Lower lobe of right lung (tissue), 2 donors: ENCODE data around the gene ZNF816. TPM values are rescaled to one million over a fixed set of nuclear protein-coding genes. Genes with fewer than 3 reads are reported as not detected.
"Not testable (repeated sequence)": the region's sequence is repeated elsewhere in the genome, so short reads cannot be mapped to it uniquely, and the experiment has no call there.

Source experiments
- ATAC-seq, 2 donors: fragments of 200-7000 bp; cut with Tn5 transposase; one replicate each; pipeline ENCODE4 v1.9.1; 2020 to 2022; ENCODE audit warnings: mild to moderate bottlenecking in 2 of 2, moderate library complexity in 2 of 2
- DNase-seq: peaks from one replicate; pipeline ENCODE4 v3.0.0-alpha.2; 2020
- H3K27ac ChIP-seq: fragments of 200-600 bp; one replicate; pipeline ENCODE4 v1.8.0; 2022
- H3K27me3 ChIP-seq: fragments of 200-600 bp; one replicate; pipeline ENCODE4 v1.8.0; 2022; ENCODE audit warnings: low read depth
- H3K36me3 ChIP-seq: fragments of 200-600 bp; one replicate; pipeline ENCODE4 v1.8.0; 2022; ENCODE audit warnings: mild to moderate bottlenecking
- H3K4me1 ChIP-seq: fragments of 200-600 bp; one replicate; pipeline ENCODE4 v1.8.0; 2022
- H3K4me3 ChIP-seq: fragments of 200-600 bp; one replicate; pipeline ENCODE4 v1.8.0; 2022; ENCODE audit warnings: mild to moderate bottlenecking
- H3K9me3 ChIP-seq: fragments of 200-600 bp; one replicate; pipeline ENCODE4 v1.8.0; 2022
- intact Hi-C: fragments of 100-400 bp; cut with DNase I; formaldehyde crosslinking; loops from one replicate; pipeline ENCODE4 v1.11.0; 2022
- total RNA-seq: library from RNA; stranded (reverse); fragmentation: NEBNext Ultra II Directional; extraction: Animal tissue kit (Norgen Biotek cat#: 25700); gene quantifications from one replicate; pipeline ENCODE4 v1.2.1, GENCODE V29; 2021
- TF ChIP-seq, protein P1 (sequence below): fragments of 200-600 bp; IDR thresholded peaks from one replicate; pipeline ENCODE4 v1.8.0; 2022; ENCODE audit warnings: antibody characterized with exemption, mild to moderate bottlenecking
- donor health status: DM: no; HTN: yes; CAD: no; lungs with severe emphysema.

Gene ZNF816
- total RNA-seq, 1 donor from 2014 or later, result 12.0 TPM

DNA sequence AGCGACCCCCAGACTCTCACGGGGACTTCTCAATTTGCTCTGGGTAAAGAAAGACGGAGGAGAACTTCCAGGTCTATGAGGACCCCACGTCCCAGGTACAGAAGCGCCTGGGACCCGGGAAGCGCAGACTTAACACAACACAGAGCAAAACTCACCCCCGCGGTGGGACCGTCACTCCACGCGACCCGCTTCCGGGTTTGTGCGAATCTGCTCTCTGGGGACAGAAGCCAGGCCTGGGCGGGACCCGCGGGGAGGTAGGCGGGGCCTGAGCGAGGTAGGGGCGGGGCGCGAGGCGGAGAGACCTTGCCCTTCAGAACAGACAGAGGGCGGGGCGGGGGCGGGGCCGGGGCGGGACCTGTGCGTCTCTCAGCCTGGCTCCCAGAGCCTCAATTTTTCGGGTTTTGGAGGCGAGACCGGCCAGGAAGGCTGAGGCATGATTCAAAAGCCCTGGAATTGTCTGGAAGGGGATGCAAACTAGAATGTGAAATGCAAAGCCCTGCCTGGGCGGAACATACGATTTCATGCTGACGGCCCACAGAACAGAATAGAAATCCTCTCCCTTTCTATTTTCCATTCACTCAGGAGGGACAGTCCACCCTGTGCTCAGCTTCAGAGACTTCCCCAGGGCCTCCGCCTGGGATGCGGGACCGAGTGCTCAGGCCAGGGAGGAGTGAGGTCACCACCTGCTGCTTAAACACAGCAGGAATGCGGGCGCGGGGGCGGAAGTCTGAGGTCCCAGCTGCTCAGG, 20.1 kb downstream of the ZNF816 start:
- TF ChIP-seq, protein P1, sequence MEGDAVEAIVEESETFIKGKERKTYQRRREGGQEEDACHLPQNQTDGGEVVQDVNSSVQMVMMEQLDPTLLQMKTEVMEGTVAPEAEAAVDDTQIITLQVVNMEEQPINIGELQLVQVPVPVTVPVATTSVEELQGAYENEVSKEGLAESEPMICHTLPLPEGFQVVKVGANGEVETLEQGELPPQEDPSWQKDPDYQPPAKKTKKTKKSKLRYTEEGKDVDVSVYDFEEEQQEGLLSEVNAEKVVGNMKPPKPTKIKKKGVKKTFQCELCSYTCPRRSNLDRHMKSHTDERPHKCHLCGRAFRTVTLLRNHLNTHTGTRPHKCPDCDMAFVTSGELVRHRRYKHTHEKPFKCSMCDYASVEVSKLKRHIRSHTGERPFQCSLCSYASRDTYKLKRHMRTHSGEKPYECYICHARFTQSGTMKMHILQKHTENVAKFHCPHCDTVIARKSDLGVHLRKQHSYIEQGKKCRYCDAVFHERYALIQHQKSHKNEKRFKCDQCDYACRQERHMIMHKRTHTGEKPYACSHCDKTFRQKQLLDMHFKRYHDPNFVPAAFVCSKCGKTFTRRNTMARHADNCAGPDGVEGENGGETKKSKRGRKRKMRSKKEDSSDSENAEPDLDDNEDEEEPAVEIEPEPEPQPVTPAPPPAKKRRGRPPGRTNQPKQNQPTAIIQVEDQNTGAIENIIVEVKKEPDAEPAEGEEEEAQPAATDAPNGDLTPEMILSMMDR, result no peak
- intact Hi-C loops, result no loop called here
- Histone ChIP-seq H3K4me1 (peaks cover 29% of the 10 kb centered on the region), H3K9me3 (peaks cover 10% of the 10 kb centered on the region), H3K36me3 (no peaks in the 10 kb centered on the region), H3K27ac (peak overlapping the region; percentile 80), H3K27me3 (no peaks in the 10 kb centered on the region), H3K4me3 (peak overlapping the region; percentile 65)
- ATAC-seq (peak; percentile 96 to 98), DNase-seq (peak; percentile 95)

DNA sequence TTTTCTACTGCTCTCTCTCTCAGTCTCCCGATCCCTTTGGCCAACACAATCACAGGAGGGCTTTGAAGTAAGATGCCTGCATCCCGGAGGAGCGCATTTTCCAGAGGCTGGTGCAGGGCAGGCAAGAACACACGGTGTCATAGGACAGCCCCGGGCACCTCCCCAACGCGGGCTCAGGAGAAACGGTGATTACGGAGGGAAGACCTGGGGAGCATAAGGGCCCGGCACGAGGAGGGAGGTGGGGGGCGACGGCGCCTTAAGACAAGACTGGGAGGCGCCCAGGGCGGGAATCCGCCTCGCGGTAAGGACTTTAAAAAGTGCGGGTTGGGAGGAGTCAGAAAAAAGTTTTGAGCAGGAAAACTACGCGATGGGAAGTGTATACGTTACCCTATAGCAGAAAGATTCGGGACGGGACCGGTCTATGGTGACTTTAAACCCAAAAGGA, 20.7 kb downstream of the ZNF816 start:
- Histone ChIP-seq H3K27ac (peak overlapping the region; percentile 80), H3K9me3 (peaks cover 4% of the 10 kb centered on the region), H3K4me1 (peaks cover 29% of the 10 kb centered on the region), H3K36me3 (peaks cover 4% of the 10 kb centered on the region), H3K4me3 (peak overlapping the region; percentile 65), H3K27me3 (no peaks in the 10 kb centered on the region)
- ATAC-seq, result peak; percentile 41 to 54
- peak; percentile 64 for DNase-seq
- intact Hi-C loops, result no loop called here
- TF ChIP-seq, protein P1, result no peak

DNA sequence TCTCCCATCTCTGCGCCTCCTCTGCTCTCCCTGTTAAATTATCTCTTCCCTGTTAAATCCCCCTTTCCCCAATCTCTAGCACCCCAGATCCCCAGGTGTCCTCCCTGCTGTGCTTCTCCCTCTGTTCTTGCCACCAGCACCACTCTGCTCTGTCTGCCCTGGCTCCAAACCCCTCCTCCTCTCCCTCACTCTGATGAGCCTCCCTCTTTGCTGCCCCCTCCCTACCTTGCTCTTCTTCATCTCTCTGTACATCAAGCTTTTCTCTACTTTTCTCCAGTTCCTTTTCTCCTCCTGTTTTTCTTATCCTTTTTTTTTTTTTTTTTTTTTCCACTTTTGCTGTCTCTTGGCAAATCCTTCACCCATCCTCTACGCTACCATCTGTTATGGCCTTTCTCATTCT, 21.2 kb downstream of the ZNF816 start:
- H3K4me3 ChIP-seq, result peak overlapping the region; percentile 65
- H3K27me3 ChIP-seq, DNase-seq, ATAC-seq, H3K9me3 ChIP-seq, intact Hi-C loops, H3K36me3 ChIP-seq, H3K27ac ChIP-seq: not testable (repeated sequence)
- H3K4me1 ChIP-seq, result peaks cover 29% of the 10 kb centered on the region

DNA sequence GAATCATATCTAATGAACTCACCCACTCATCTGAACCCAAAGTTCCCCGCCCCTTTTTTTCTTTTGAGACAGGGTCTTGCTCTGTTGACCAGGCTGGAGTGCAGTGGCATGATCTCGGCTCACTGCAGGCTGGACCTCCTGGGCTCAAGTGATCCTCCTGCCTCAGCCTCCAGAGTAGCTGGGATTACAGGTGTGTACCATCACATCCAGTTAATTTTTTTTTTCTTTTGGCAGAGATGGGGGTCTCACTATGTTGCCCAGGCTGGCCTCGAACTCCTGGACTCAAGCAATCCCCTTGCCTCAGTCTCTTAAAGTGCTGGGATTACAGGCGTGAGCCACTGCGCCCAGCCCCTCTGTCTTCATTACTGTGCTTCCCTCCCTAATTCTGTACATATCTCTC, 21.8 kb downstream of the ZNF816 start:
- H3K27me3 ChIP-seq, H3K4me3 ChIP-seq, H3K9me3 ChIP-seq, DNase-seq, H3K27ac ChIP-seq, intact Hi-C loops, ATAC-seq, H3K36me3 ChIP-seq: not testable (repeated sequence)
- peaks cover 34% of the 10 kb centered on the region for H3K4me1 ChIP-seq

DNA sequence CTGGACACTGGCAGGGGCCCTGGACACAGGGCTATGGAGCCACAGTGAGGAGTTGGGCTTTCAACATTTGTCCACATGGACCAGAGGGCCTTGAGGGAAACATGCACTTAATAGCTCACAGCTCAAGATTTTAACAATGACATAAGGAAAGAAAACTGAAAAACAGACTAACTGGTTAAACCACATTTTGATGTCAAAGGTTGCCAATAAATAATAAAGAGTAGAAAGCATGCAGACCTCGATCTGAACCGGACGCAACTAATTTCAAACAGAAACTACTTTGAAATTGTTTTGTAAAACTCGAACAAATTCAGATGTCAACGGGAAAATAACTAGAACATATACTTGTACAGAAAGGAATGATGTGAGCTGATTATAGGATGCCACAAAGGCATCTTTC, 23.9 kb downstream of the ZNF816 start:
- no peak overlapping the region for H3K4me3 ChIP-seq
- H3K36me3 ChIP-seq, result peaks cover 4% of the 10 kb centered on the region
- no peaks in the 10 kb centered on the region for H3K9me3 ChIP-seq
- H3K27me3 ChIP-seq, result no peaks in the 10 kb centered on the region
- ATAC-seq (no peak), DNase-seq (no peak)
- intact Hi-C loops, result no loop called here
- TF ChIP-seq, protein P1, result no peak
- no peak overlapping the region for H3K27ac ChIP-seq
- peaks cover 34% of the 10 kb centered on the region for H3K4me1 ChIP-seq

DNA sequence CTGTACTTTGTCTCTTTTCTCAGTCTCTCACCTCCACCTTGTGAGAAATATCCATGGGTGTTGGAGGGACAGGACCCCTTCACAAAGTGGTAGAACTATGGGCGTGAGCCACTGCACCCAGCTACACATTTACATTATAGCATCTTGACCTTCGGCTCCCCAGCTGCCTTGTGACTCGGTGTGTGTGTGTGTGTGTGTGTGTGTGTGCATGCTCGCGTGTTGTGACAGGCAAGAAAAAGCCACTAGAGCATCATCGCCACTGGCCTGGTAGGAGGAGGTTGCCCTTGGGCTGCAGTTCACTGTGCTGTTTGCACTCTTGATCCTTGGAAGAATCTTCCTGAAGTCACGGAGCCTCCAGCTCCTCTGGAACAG, 25.7 kb downstream of the ZNF816 start:
- Histone ChIP-seq H3K9me3 (no peaks in the 10 kb centered on the region), H3K4me1 (peaks cover 28% of the 10 kb centered on the region), H3K27me3 (no peaks in the 10 kb centered on the region), H3K4me3 (no peak overlapping the region), H3K27ac (no peak overlapping the region), H3K36me3 (peaks cover 4% of the 10 kb centered on the region)
- DNase-seq, result no peak
- no peak for ATAC-seq
- TF ChIP-seq, protein P1, result no peak
- intact Hi-C loops, result no loop called here
